ENCODE measurements around the gene NDUFV1. TPM values are rescaled to one million over a fixed set of nuclear protein-coding genes. Genes with fewer than 3 reads are reported as not detected.

The NDUFV1 gene
- total RNA-seq, 1 donor from 2014 or later = 121 TPM

GRCh38 chr11:67638535-67639437 lies 32.0 kb downstream of the NDUFV1 start:
- Mint-ChIP-seq H3K4me3 (ENCODE audit: unreplicated experiment) (no peak overlapping the region), H3K27me3 (ENCODE audit: low read depth) (peaks cover 15% of the 10 kb centered on the region), H3K36me3 (ENCODE audit: low read depth) (no peaks in the 10 kb centered on the region), H3K9me3 (ENCODE audit: low read depth) (no peaks in the 10 kb centered on the region), H3K27ac (ENCODE audit: unreplicated experiment) (no peak overlapping the region), H3K4me1 (ENCODE audit: low read depth) (no peaks in the 10 kb centered on the region)
- DNase-seq (ENCODE audit: low spot score) = no peak
- no peak for TF ChIP-seq CTCF (IDR thresholded peaks at IDR 0.05)

GRCh38 chr11:67639438-67639859 lies 32.7 kb downstream of the NDUFV1 start, which contains the start of gene TBX10:
TBX10 (minus strand) TSS chr11:67639763; CDS start chr11:67639472, 291 bp downstream.
- peak; percentile 87 for DNase-seq (ENCODE audit: low spot score)
- Mint-ChIP-seq H3K4me1 (ENCODE audit: low read depth) (no peaks in the 10 kb centered on the region), H3K27me3 (ENCODE audit: low read depth) (peaks cover 15% of the 10 kb centered on the region), H3K27ac (ENCODE audit: unreplicated experiment) (no peak within 1 kb of the TSS), H3K9me3 (ENCODE audit: low read depth) (peaks cover 3% of the 10 kb centered on the region), H3K4me3 (ENCODE audit: unreplicated experiment) (no peak within 1 kb of the TSS), H3K36me3 (ENCODE audit: low read depth) (no peaks in the 10 kb centered on the region)
- no peak for TF ChIP-seq CTCF (IDR thresholded peaks at IDR 0.05)

GRCh38 chr11:67640021-67640757 lies 33.5 kb downstream of the NDUFV1 start:
- no peak overlapping the region for H3K4me3 Mint-ChIP-seq (ENCODE audit: unreplicated experiment)
- peak; percentile 83 for TF ChIP-seq CTCF (IDR thresholded peaks at IDR 0.05)
- no peaks in the 10 kb centered on the region for H3K36me3 Mint-ChIP-seq (ENCODE audit: low read depth)
- H3K9me3 Mint-ChIP-seq (ENCODE audit: low read depth) = peaks cover 3% of the 10 kb centered on the region
- H3K27ac Mint-ChIP-seq (ENCODE audit: unreplicated experiment) = no peak overlapping the region
- H3K27me3 Mint-ChIP-seq (ENCODE audit: low read depth) = peaks cover 15% of the 10 kb centered on the region
- no peaks in the 10 kb centered on the region for H3K4me1 Mint-ChIP-seq (ENCODE audit: low read depth)
- peak; percentile 87 for DNase-seq (ENCODE audit: low spot score)

GRCh38 chr11:67640758-67641337 lies 34.1 kb downstream of the NDUFV1 start:
- Mint-ChIP-seq H3K4me1 (ENCODE audit: low read depth) (no peaks in the 10 kb centered on the region), H3K27ac (ENCODE audit: unreplicated experiment) (no peak overlapping the region), H3K4me3 (ENCODE audit: unreplicated experiment) (no peak overlapping the region), H3K9me3 (ENCODE audit: low read depth) (peaks cover 3% of the 10 kb centered on the region), H3K27me3 (ENCODE audit: low read depth) (peaks cover 15% of the 10 kb centered on the region), H3K36me3 (ENCODE audit: low read depth) (no peaks in the 10 kb centered on the region)
- no peak for DNase-seq (ENCODE audit: low spot score)
- no peak for TF ChIP-seq CTCF (IDR thresholded peaks at IDR 0.05)
